MCF 10A (cell line): Measurements from ENCODE around the gene EIF2S2. TPM values are rescaled to one million over a fixed set of nuclear protein-coding genes. Genes with fewer than 3 reads are reported as not detected.

Experiments used
- BruUV-seq: library from RNA; stranded (reverse); fragments of 400-500 nt; replicated peaks from 2 replicates; lab custom pipeline; 2021; lab: Mats Ljungman, UMichigan
- CTCF ChIA-PET: fragments of 300-600 bp; sonication (Branson Sonifier 250); formaldehyde crosslinking; extraction: SDS; loops from one replicate; lab custom pipeline; 2021; ENCODE audit warnings: antibody characterized with exemption, inconsistent platforms; lab: Yijun Ruan, JAX
- POLR2A ChIA-PET: fragments of 300-600, 350-650 bp; sonication (Branson Sonifier 250); formaldehyde crosslinking; extraction: SDS; loops from one replicate; lab custom pipeline; 2020; ENCODE audit warnings: antibody characterized with exemption, inconsistent platforms; lab: Yijun Ruan, JAX
- DNase-seq: peaks from one replicate; pipeline ENCODE4 v3.0.0-alpha.2; 2018; ENCODE audit not compliant: unreplicated experiment
- H3K27ac Mint-ChIP-seq: one replicate; pipeline ENCODE4 v1.8.0; 2022; ENCODE audit warnings: mild to moderate bottlenecking, low read depth, mixed read lengths; ENCODE audit not compliant: unreplicated experiment
- H3K27me3 Mint-ChIP-seq: one replicate; pipeline ENCODE4 v1.8.0; 2022; ENCODE audit warnings: mixed read lengths; ENCODE audit not compliant: insufficient read depth, unreplicated experiment
- H3K36me3 Mint-ChIP-seq: one replicate; pipeline ENCODE4 v1.8.0; 2022; ENCODE audit warnings: mild to moderate bottlenecking, moderate library complexity, mixed read lengths; ENCODE audit not compliant: insufficient read depth, unreplicated experiment
- H3K4me1 Mint-ChIP-seq: one replicate; pipeline ENCODE4 v1.8.0; 2022; ENCODE audit warnings: mixed read lengths; ENCODE audit not compliant: insufficient read depth, unreplicated experiment
- H3K4me3 Mint-ChIP-seq: one replicate; pipeline ENCODE4 v1.8.0; 2022; ENCODE audit warnings: mild to moderate bottlenecking, moderate library complexity, mixed read lengths; ENCODE audit not compliant: unreplicated experiment
- H3K9me3 Mint-ChIP-seq: one replicate; pipeline ENCODE4 v1.8.0; 2022; ENCODE audit warnings: mixed read lengths; ENCODE audit not compliant: unreplicated experiment
- intact Hi-C: fragments of 100-400 bp; cut with micrococcal nuclease; formaldehyde crosslinking; loops from 2 replicates; pipeline ENCODE4 v1.14.1; 2022
- total RNA-seq: library from RNA; stranded (reverse); gene quantifications from 2 replicates; pipeline ENCODE4 v1.2.3, GENCODE V29; 2022
- TF ChIP-seq, protein P1 (sequence below): fragments of 200-600 bp; IDR thresholded peaks from one replicate; pipeline ENCODE4 v1.8.0; 2022; ENCODE audit warnings: antibody characterized with exemption, mild to moderate bottlenecking; ENCODE audit not compliant: unreplicated experiment

The EIF2S2 gene
- total RNA-seq, 1 experiment from 2014 or later, result 191 TPM

DNA sequence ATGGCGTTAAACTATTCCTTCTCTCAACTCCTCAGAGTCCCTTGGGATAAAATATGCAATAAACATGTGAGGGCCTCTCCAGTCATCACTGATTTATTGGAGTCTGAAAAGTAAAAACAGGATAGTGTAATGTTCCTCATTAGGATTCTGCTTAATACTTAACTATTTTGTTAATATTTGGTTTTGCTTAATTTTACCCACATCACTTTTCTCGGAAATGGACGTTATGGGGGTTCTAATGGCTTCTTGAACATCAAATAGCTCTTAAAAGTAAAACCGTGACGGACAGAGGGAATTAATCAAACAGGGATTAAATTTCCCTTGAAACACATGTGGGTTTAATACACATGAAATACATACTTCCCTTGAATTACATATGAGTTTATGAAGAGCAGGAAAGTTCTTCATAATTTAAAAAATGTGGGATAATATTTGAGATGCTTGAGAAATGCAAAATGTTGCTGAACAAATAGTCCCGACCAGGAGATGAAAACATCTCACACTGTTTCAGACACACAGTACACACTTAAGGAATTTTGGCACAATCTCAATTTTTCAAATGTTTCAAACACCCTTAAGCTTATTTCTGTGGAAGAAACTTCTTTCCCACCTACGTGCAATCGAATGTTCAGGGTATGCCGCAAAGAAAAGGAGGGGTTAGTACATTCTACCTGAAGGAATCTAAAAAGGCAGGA is 38.4 kb upstream of the EIF2S2 start:
- DNase-seq, result no peak
- Mint-ChIP-seq H3K27me3 (no peaks in the 10 kb centered on the region), H3K4me3 (no peak overlapping the region), H3K36me3 (no peaks in the 10 kb centered on the region), H3K4me1 (no peaks in the 10 kb centered on the region), H3K9me3 (peaks cover 7% of the 10 kb centered on the region), H3K27ac (no peak overlapping the region)
- BruUV-seq, result no TSS peak
- intact Hi-C loops, result no loop called here
- TF ChIP-seq, protein P1, sequence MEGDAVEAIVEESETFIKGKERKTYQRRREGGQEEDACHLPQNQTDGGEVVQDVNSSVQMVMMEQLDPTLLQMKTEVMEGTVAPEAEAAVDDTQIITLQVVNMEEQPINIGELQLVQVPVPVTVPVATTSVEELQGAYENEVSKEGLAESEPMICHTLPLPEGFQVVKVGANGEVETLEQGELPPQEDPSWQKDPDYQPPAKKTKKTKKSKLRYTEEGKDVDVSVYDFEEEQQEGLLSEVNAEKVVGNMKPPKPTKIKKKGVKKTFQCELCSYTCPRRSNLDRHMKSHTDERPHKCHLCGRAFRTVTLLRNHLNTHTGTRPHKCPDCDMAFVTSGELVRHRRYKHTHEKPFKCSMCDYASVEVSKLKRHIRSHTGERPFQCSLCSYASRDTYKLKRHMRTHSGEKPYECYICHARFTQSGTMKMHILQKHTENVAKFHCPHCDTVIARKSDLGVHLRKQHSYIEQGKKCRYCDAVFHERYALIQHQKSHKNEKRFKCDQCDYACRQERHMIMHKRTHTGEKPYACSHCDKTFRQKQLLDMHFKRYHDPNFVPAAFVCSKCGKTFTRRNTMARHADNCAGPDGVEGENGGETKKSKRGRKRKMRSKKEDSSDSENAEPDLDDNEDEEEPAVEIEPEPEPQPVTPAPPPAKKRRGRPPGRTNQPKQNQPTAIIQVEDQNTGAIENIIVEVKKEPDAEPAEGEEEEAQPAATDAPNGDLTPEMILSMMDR, result no peak
- POLR2A ChIA-PET, result interaction anchor here (0.9 kb wide), 1 partner anchor 12 kb away, joined by 3 read pairs; no protein-coding TSS in a partner anchor
- CTCF ChIA-PET, result no interaction called here

DNA sequence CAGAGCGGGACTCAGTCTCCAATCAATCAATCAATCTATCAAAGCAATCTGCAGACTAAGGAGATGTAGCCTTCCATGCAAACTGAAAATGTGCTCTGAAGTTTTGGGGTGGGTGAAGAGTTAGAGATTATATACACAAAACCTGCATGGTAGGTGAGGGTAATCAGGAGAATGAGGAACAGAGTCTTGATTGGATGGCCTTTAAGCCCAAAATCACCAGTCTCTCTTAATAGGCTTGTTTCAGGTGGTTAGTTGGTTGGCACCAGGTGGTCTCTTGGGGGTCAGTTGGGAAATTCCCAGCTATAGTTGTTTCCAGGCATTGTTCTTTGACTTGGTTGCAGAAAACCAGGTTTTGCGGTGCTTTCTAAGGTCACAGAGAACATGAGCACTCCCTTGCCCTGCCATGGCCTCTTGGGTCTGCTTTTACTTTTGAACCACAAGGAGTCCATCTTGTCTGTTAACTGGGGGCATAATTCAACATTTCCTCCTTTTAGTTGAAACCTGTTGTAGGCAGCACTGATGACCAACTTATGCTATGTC is 33.3 kb upstream of the EIF2S2 start:
- Mint-ChIP-seq H3K27me3 (peaks cover 29% of the 10 kb centered on the region), H3K27ac (no peak overlapping the region), H3K4me3 (no peak overlapping the region), H3K36me3 (no peaks in the 10 kb centered on the region), H3K4me1 (no peaks in the 10 kb centered on the region), H3K9me3 (no peaks in the 10 kb centered on the region)
- TF ChIP-seq, protein P1, result no peak
- CTCF ChIA-PET, result no interaction called here
- no peak for DNase-seq
- BruUV-seq, result no TSS peak
- intact Hi-C loops, result no loop called here
- POLR2A ChIA-PET, result no interaction called here

DNA sequence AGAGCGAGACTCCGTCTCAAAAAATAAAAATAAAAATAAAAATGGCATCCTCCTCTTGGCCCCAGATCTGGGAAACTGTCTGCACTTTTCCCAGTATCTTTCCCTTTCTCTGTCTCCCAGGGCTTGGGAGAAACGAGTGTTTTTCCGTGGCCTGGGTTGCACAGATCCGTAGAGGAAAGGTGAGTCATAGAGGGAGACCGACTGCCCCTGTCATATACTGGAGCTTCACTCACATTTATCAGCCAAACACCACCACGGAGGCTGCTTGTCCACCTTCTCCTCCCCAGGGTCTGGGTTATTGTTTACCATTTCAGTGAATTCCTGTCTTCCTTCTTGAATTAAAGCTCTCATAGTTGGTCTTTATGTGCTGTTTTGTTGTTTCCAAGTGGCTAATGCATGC is 31.9 kb upstream of the EIF2S2 start:
- BruUV-seq, result no TSS peak
- Mint-ChIP-seq H3K27me3 (peaks cover 43% of the 10 kb centered on the region), H3K4me1 (no peaks in the 10 kb centered on the region), H3K9me3 (no peaks in the 10 kb centered on the region), H3K36me3 (no peaks in the 10 kb centered on the region), H3K4me3 (no peak overlapping the region), H3K27ac (no peak overlapping the region)
- ChIA-PET POLR2A (interaction anchor here (0.7 kb wide), 1 partner anchor 369 kb away, joined by 3 read pairs; no protein-coding TSS in a partner anchor), CTCF (no interaction called here)
- intact Hi-C loops, result no loop called here
- DNase-seq, result peak; percentile 14
- TF ChIP-seq, protein P1, result no peak

DNA sequence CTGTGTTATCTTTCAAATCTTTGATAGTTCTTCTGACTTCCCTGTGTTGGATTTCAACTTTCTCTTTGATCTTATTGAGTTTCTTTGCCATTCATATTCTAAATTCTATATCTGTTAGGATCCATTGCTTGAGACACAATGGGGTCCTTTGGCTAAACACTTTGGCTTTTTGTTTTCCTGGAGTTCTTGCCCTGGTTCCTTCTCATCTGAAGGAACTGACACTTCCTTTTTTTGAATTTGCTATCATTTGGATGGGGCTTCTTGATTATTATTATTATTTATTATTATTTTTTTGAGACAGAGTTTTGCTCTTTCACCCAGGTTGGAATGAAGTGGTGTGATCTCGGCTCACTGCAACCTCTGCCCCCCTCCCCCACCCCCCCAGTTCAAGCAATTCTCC is 30.1 kb upstream of the EIF2S2 start:
- no peaks in the 10 kb centered on the region for H3K4me1 Mint-ChIP-seq
- CTCF ChIA-PET, result interaction anchor here (0.6 kb wide), 1 partner anchor 843 kb away, joined by 4 read pairs; no protein-coding TSS in a partner anchor
- H3K27ac Mint-ChIP-seq, result no peak overlapping the region
- no peaks in the 10 kb centered on the region for H3K9me3 Mint-ChIP-seq
- BruUV-seq, result no TSS peak
- H3K4me3 Mint-ChIP-seq, result no peak overlapping the region
- TF ChIP-seq, protein P1, result no peak
- intact Hi-C loops, result no loop called here
- H3K27me3 Mint-ChIP-seq, result peaks cover 45% of the 10 kb centered on the region
- DNase-seq, result no peak
- no peaks in the 10 kb centered on the region for H3K36me3 Mint-ChIP-seq
- POLR2A ChIA-PET, result no interaction called here
